Stimulated activated CD4-positive, alpha-beta T cell treated with anti-CD3 and anti-CD28 coated beads, TNF-alpha, amount 100 ng/mL, for 24 hours (primary cell): ENCODE measurements around the gene RFX2.
"Not testable (repeated sequence)": the region's sequence is repeated elsewhere in the genome, so short reads cannot be mapped to it uniquely, and the experiment has no call there.

ENCODE experiments used
- DNase-seq, 3 experiments: peaks; one replicate each; pipeline ENCODE4 v3.0.0-alpha.2; 2020; ENCODE audit warnings: low read depth in 3 of 3

The RFX2 gene

GRCh38 chr19:6110360-6110977, at the start of gene RFX2:
TSS of gene RFX2 (minus strand) at chr19:6110500. CDS start at chr19:6047496, 63,004 bp downstream.
- DNase-seq: peak; percentile 97 to 98 (median 98)

GRCh38 chr19:6156033-6156432, 45.7 kb upstream of the RFX2 start:
- no peak for DNase-seq

DNA sequence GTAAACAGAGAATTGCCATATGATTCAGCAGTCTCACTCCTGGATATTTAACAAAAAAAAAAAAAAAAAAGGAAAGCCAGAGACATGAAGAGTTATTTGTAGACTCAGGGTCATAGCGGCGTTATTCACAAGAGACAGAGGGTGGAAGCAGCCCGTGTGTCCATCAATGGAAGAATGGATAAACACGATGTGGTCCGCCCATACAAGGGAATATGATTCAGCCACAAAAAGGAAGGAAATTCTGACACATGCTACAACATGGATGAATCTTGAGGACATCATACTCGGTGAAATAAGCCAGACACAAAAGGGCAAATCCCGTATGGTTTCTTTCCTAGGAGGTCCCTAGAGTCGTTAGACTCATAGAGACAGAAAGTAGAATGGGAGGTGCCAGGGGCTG, 40.0 kb upstream of the RFX2 start:
- DNase-seq: no peak

- no peak for DNase-seq
Observed at GRCh38 chr19:6141217-6141616, 30.9 kb upstream of the RFX2 start.

DNA sequence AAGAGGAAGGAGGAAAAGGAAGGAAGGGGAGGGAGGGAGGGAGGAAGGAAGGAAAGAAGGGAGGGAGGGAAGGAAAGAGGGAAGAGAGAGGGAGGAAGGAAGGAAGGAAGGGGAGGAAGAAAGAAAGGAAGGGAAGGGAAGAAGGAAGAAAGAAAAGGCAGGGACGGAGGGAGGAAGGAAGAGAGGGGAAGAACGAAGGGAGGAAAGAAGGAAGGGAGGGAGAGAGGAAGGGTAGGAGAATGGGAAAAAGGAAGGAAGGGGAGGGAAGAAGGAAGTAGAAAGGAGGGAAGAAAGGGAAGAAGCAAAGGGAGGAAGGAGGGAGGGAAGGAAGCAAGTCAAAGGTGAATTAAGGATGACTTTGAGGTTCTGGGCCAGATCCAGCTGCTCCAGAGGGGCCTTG, 28.2 kb upstream of the RFX2 start:
- no peak for DNase-seq

GRCh38 chr19:6138066-6138465, 27.8 kb upstream of the RFX2 start:
- no peak for DNase-seq

DNA sequence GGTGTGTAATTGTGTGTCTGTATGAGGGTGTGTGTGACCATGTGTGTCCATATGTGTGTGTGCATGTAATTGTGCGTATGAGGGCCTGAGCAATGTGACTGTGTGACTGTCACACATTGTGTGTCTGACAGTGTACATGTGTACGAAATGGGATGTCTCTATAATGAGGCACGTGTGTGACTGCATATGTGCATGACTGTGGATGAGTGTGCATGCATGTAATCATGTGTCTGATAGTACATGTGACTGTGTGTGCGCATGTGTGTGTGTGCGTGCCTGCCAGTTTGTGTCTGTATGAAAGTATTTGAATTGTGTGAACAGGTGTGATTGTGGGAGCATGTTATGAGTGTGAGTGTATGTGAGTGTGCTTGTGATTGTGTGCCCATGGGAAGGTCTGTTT, 22.9 kb upstream of the RFX2 start:
- no peak for DNase-seq

- no peak for DNase-seq
Observed at GRCh38 chr19:6132482-6132881, 22.2 kb upstream of the RFX2 start.

DNA sequence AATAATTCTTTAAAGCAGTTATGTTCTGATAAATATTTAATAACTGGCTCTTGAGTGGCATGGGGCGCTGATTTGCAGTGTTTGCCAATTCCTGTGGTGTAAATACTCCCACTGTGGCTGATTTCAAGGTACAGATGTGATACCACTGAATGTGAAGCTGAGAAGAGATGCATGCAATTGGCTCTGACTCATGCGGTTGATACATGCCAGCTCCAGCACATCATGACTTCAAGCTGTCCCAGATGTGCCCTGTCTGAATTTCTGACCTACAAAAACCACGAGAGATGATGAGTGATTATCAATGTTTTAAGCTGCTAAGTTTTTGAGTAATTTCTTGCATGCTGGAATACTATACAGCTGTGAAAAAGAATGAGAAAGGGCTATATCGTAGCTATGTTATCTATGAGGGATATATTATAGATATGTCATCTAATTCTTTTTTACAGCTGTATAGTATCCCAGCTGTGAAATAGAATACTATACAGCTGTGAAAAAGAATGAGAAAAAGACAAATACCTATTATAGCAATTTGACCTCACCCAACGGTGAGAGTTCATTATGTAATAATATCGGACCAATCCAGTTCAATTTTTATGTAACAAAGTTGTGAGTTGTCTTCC, 17.5 kb upstream of the RFX2 start:
- no peak for DNase-seq

DNA sequence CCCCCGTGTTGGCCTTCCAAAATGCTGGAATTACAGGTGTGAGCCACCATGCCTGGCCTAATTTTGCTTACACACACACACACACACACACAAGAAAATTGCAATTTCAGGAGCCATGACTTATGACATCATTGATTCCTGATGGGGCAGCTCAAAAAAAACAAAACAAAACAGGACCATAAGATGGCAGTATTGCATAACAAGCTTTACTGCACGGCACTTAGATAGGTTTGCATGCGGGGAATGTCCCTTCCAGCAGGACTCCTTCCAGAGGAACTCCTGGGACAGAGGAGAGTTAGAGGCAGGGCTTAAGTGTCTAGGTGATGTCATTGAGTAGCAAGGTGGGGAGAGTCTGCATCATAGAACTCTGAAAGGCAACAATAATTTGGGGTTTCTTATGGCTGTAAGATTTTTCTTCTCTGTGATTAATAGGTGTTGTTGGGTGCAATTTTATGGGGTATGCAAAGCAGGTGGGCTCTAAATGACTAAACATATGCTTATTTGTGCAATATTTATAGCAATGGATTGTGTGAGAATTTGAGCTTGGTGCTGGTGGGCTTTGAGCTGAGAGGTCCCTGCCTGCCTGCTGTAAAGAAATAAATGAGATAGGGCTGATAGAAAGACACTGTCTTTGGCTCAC, 16.2 kb upstream of the RFX2 start:
- no peak for DNase-seq

GRCh38 chr19:6125571-6125989, 15.3 kb upstream of the RFX2 start:
- DNase-seq: peak; percentile 22 to 45 (median 43)

- no peak for DNase-seq
Observed at GRCh38 chr19:6119031-6119430, 8.7 kb upstream of the RFX2 start.

- no peak for DNase-seq
Observed at GRCh38 chr19:6118043-6118442, 7.7 kb upstream of the RFX2 start.

DNA sequence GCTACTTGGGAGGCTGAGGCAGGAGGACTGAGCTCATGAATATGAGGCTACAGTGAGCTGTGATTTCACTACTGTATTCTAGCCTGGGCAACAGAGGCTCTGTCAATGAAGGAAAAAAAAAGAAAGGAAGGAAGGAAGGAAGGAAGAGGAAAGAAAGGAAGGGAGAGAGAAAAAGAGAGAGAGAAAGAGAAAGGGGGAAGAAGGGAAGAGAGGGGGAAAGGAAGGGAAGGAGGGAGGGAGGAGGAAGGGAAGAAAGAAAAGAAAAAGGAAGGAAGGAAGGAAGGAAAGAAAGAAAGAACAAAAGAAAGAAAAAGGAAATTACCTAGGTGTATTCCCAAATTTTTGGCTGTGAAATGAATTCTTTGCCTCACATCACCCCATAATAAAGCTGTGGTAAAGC, 7.2 kb upstream of the RFX2 start:
- DNase-seq: no peak

DNA sequence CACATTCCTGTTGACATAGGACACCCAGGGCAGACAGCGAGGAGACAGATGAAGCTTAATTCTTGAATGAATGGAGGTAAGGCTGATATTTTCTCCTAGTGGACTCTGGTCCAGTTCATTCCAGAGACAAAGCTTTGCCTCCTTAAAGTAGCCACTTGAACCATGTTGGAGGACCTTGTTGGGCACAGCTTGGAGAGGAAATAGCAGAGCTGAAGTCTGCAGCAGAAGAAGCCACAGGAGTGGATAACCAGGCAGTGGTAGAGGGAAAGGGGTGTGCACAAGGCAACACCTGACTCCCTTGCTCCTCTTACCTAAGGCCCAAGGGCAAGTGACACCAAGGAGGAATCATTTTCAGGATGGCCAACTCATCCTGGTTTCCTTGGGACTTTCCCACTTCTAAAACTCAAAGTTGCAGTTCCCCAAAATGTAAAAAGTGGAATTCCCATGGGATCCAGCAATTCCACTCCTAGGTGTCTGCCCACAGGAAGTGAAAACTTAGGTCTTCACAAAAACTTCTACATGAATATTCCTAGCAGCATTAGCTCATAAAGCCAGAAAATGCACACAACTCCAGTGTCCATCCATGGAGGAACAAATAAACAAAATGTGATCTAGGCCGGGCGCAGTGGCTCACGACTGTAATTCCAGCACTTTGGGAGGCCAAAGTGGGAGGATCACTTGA, 6.6 kb upstream of the RFX2 start:
- DNase-seq: no peak

DNA sequence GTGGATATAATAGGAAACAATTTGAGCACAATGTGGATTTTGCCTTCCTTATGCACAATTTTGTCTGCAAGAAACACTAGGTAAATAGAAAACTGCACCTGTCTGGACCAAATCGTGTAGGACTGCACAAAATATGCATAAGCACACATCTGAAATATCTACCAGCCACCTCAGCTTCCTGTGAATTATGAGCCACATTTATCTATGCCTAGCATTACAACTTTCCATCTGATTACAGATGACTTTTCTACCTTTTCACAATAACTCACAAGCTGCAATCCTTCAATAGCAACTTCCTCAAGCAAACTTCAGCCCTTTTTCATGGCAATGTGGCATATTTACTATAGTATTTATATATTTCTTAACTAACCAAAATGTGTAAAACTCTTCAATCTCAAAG, 5.7 kb upstream of the RFX2 start:
- DNase-seq: no peak

DNA sequence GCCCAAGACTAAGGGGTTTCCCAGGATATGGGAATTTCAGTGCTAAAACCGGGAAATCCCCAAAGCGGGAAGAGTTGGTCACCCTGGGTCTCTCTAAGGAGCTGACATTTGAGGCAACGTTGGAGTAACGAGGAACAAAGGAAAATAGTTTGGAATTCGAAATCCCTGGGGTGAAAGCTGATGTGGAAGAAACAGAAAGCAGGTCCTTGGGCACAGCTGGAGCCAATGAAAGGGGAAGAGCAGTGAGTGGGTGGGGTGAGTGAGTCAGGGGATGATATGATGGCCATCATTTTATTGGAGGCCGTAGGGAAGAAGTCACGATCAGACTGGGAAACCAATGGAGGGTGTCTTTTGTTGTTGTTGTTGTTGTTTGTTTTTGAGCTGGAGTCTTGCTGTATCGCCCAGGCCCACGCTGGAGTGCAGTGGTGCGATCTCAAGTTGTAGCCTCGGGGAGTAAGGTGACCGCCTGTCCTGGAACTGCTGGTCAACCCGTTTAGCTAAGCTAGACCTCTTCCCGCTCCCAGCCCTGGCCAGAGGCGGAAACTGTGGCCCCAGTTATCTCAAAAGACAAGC, 3.4 kb upstream of the RFX2 start:
- DNase-seq: no peak

- DNase-seq: no peak
Observed at GRCh38 chr19:6109947-6110346, 353 bp downstream of the RFX2 start.

DNA sequence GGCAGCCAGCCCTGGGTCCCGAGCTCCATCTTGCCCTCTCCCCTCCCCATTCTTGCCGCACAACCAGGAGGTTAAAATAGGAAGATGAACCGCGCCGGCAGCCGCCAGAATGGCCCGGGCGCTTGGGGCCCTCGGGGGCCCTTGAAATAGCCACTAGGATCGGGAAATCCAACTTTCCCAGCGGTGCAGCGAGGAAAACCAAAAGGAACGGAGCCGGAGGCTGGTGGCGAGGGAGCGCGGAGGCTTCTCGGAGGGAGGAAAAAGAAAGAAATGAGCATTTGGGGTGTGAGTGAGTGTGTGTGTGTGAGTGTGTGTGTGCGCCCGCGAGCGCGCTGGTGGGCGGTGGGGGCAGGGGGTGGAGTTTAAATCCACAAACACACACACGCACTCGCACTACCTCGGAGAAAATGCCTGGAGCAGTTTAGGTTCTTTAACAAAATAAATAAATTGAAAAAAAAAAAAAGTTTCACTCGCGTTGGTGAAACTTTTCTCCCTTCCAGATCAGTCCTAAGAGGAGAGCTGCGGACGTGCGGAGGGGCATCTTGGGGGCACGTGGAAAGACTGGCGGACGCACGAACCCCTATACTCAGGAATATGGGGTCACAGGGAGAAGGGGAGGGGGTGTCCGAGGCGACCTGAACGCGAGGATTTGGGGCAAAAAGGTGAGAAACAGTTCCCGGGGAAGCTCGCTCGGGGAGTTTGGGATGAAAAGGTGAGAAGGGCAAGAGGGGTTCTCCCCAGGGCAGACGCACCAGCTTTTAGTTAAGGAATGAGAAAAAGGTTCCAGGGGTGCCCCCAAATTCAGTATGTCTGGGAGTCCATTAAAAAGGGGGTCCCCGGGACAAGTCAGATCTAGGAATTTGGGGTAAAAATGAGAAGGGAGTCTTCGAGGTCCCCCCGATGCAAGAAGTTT, 1.3 kb downstream of the RFX2 start:
- peak in 2 of 3 experiments; percentile 23 to 54 for DNase-seq

GRCh38 chr19:6106643-6107294, 3.5 kb downstream of the RFX2 start:
- DNase-seq: not testable (repeated sequence)

GRCh38 chr19:6105444-6105843, 4.9 kb downstream of the RFX2 start:
- DNase-seq: no peak
